Spleen (tissue), 13 donors: ENCODE results near the gene FAM25G. TPM values are rescaled to one million over a fixed set of nuclear protein-coding genes. Genes with fewer than 3 reads are reported as not detected.
"Not testable (repeated sequence)": the region's sequence is repeated elsewhere in the genome, so short reads cannot be mapped to it uniquely, and the experiment has no call there.

Source experiments
- DNase-seq: peaks from one replicate; pipeline ENCODE4 v3.0.0-alpha.2; 2020
- H3K27ac ChIP-seq, 8 donors: fragments of 200-600 bp; sonication (generic) in 7 of 8; 1 replicate in 4 of 8; 2 replicates in 4 of 8; pipeline versions ENCODE4 v1.5.0 to v1.8.0; 2016 to 2021; ENCODE audit warnings: inconsistent platforms in 4 of 8, mild to moderate bottlenecking in 4 of 8, moderate library complexity in 1 of 8
- H3K27me3 ChIP-seq, 7 donors: fragments of 200-600 bp; sonication (generic) in 6 of 7; replicated peaks in 1 of 7; 1 replicate in 4 of 7; 2 replicates in 3 of 7; pipeline versions ENCODE4 v1.5.0 to v1.8.0; 2016 to 2021; ENCODE audit warnings: inconsistent platforms in 3 of 7, mild to moderate bottlenecking in 1 of 7
- H3K36me3 ChIP-seq, 6 donors: fragments of 200-600 bp; sonication (generic) in 5 of 6; 1 replicate in 4 of 6; 2 replicates in 2 of 6; pipeline versions ENCODE4 v1.5.0 to v1.8.0; 2016 to 2021; ENCODE audit warnings: inconsistent platforms in 2 of 6
- H3K4me1 ChIP-seq, 6 donors: fragments of 200-600 bp; sonication (generic) in 5 of 6; 1 replicate in 3 of 6; 2 replicates in 3 of 6; pipeline versions ENCODE4 v1.5.0 to v1.8.0; 2016 to 2021; ENCODE audit warnings: inconsistent platforms in 3 of 6
- H3K4me3 ChIP-seq, 8 donors: fragments of 200-600 bp; sonication (generic) in 7 of 8; 1 replicate in 4 of 8; 2 replicates in 4 of 8; pipeline versions ENCODE4 v1.5.0 to v1.8.0; 2016 to 2021; ENCODE audit warnings: inconsistent platforms in 4 of 8, mild to moderate bottlenecking in 4 of 8, moderate library complexity in 2 of 8
- H3K9me3 ChIP-seq, 8 donors: fragments of 200-600 bp; sonication (generic) in 7 of 8; 1 replicate in 4 of 8; 2 replicates in 4 of 8; pipeline versions ENCODE4 v1.5.0 to v1.8.0; 2016 to 2021; ENCODE audit warnings: inconsistent platforms in 4 of 8
- WGBS, 5 donors: extraction: QIAGEN DNeasy Blood & Tissue Kit in 3 of 5; methylation state at CpG; one replicate each; pipeline versions ENCODE4 v1.1.5 to v1.1.7; 2013 to 2018; 5-methylcytosine and 5-hydroxymethylcytosine counted together
- intact Hi-C: fragments of 100-400 bp; cut with DNase I; formaldehyde crosslinking; loops from one replicate; pipeline ENCODE4 v1.15.0; 2023; ENCODE audit warnings: low total_unique reads
- long read RNA-seq, 2 donors: transcript quantifications; one replicate each; lab custom pipeline, GENCODE V29; 2026
- polyA plus RNA-seq, 3 donors: library from polyadenylated mRNA; stranded (reverse); fragments of 200-250 nt; gene quantifications; one replicate each; pipeline ENCODE4 v1.2.1, GENCODE V29; 2013
- total RNA-seq, 7 donors: library from RNA; depleted of rRNA in 3 of 7; stranded (reverse); fragments of >200 nt in 3 of 7; fragmentation: NEBNext Ultra II Directional in 4 of 7; extraction: Animal tissue kit (Norgen Biotek cat#: 25700) in 4 of 7; gene quantifications; one replicate each; pipeline versions ENCODE4 v1.1.0 to v1.2.1, GENCODE V29; 2016 to 2021
- donor health status: healthy with polysubstance abuse.
- donor health status: DM: no; HTN: no; CAD: no; lungs with moderate emphysema.
- donor health status: DM: no; HTN: no; CAD: no.
- donor health status: Bipolar disorder and iron deficiency.
- donor health status: healthy.
- donor health status: DM: no; HTN: no; CAD: no.
- donor health status: DM: yes; HTN: yes; CAD: no.

The FAM25G gene
- total RNA-seq, result not detected
- not detected for polyA plus RNA-seq
- long read RNA-seq, donor 1, result 0 reads
- long read RNA-seq, donor 2, result 0 reads

GRCh38 chr10:47491600-47491999 is at the start of gene FAM25G:
Gene FAM25G, minus strand, starts transcription at chr10:47491700. Its CDS starts 26 bp downstream, at chr10:47491674.
- H3K4me3 ChIP-seq, intact Hi-C loops, H3K4me1 ChIP-seq, H3K27ac ChIP-seq, H3K9me3 ChIP-seq, H3K36me3 ChIP-seq, H3K27me3 ChIP-seq: not testable (repeated sequence)
- WGBS, 5 donors, result 50 to 100% (median 74%) methylated on average over 1 to 7 of the region's 9 CpGs; no CpG with 5 or more reads in 1 of the 5 donors
- DNase-seq, result peak; percentile 17

GRCh38 chr10:47536430-47536829 is 44.9 kb upstream of the FAM25G start:
- H3K27ac ChIP-seq, H3K36me3 ChIP-seq, H3K4me3 ChIP-seq, H3K27me3 ChIP-seq, intact Hi-C loops, DNase-seq, H3K9me3 ChIP-seq, H3K4me1 ChIP-seq: not testable (repeated sequence)
- whole genome bisulfite sequencing, 5 donors, result 83 to 96% (median 92%) methylated on average over 1 to 2 of the region's 3 CpGs; no CpG with 5 or more reads in 1 of the 5 donors

GRCh38 chr10:47523475-47523874 is 32.0 kb upstream of the FAM25G start, which contains the start of gene AGAP9:
Gene AGAP9, minus strand, starts transcription at chr10:47523638. Its CDS starts 112 bp downstream, at chr10:47523526.
- H3K9me3 ChIP-seq, H3K4me1 ChIP-seq, H3K27ac ChIP-seq, H3K4me3 ChIP-seq, H3K27me3 ChIP-seq, DNase-seq, intact Hi-C loops, H3K36me3 ChIP-seq: not testable (repeated sequence)
- WGBS, 5 donors, result no CpG with 5 or more reads among the region's 20 CpGs

DNA sequence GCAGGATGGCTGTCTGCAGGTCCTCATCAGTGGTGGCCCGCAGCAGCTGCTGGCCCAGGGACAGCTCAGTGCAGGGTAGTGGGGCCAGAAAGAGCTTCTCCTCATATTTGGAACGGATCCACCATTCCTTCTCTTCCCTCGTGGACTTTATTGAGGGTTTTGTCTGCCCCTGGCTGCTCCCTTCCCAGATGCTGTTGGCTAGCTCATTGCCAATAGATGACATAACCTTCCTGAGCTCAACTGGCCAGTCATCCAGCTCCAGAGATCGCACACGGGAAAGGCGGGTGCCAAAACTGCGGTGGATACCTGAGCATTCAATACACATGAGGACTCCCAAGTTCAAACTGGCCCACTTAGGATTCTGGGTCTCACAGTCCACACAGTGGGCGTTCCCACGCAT is 10.8 kb upstream of the FAM25G start:
- DNase-seq, H3K9me3 ChIP-seq, H3K27ac ChIP-seq, intact Hi-C loops, H3K4me1 ChIP-seq, H3K27me3 ChIP-seq, H3K4me3 ChIP-seq: not testable (repeated sequence)
- peaks cover 0 to 11% (median 1%) of the 10 kb centered on the region in 6 donors for H3K36me3 ChIP-seq
- 80 to 97% (median 93%) methylated on average over 4 to 9 of the region's 9 CpGs for WGBS, 5 donors

DNA sequence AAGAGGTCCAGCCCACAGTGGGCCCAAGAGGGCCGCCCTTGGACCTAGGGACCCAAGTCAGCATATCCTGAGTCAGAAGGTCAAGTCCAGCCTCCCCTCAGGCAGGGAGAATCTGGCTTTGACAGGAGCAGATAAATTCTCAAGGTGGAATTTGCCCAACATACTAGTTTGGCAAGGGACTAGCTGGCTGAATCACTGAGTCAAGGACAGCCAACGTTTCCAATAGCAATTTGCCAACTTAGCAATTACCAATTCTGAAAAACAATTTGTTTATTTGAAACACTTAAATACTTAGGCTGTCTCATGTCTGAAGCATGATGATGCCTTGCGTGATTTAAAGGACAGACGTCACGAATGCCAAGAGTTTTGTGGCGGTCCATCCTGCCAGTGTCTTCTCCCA is 2.7 kb upstream of the FAM25G start:
- H3K27me3 ChIP-seq, intact Hi-C loops: not testable (repeated sequence)
- 51 to 80% (median 60%) methylated on average over 1 of the region's 6 CpGs; no CpG with 5 or more reads in 2 of the 5 donors for WGBS, 5 donors

GRCh38 chr10:47489630-47490029 is 1.9 kb downstream of the FAM25G start:
- intact Hi-C loops, H3K27me3 ChIP-seq, H3K36me3 ChIP-seq, H3K4me3 ChIP-seq, H3K9me3 ChIP-seq, H3K4me1 ChIP-seq, H3K27ac ChIP-seq: not testable (repeated sequence)
- 80 to 100% (median 87%) methylated on average over 1 to 3 of the region's 7 CpGs; no CpG with 5 or more reads in 2 of the 5 donors for WGBS, 5 donors
- peak; percentile 33 for DNase-seq

More for the DNA sequence above, 2.7 kb upstream of the FAM25G start:
- H3K9me3 ChIP-seq, DNase-seq, H3K27ac ChIP-seq, H3K36me3 ChIP-seq, H3K4me1 ChIP-seq, H3K4me3 ChIP-seq: not testable (repeated sequence)

GRCh38 chr10:47485943-47486342 is 5.6 kb downstream of the FAM25G start:
- 32 to 83% (median 41%) methylated on average over 1 to 3 of the region's 4 CpGs for WGBS, 5 donors
- H3K4me3 ChIP-seq, intact Hi-C loops, H3K36me3 ChIP-seq, H3K9me3 ChIP-seq, H3K27me3 ChIP-seq, H3K4me1 ChIP-seq, DNase-seq, H3K27ac ChIP-seq: not testable (repeated sequence)

DNA sequence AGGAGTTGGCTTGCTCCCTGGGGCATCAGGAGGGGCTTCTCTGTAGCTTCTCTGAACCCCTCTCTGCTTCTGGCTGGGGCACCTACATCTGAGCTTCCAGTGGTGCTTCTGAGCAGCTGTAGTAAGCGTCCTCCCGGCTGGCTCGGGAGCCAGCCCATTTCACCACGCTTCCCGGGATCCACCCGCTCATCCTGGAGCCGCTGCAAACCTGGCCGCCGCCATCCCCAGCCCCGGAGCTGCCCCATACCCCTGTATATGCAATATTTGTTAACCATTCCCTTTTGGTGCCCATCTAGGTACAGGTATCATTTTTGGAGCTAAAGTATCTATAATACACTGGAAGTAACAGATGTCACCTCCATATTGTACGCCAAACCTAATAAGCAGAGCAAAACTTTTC is 6.7 kb downstream of the FAM25G start:
- H3K4me3 ChIP-seq, H3K27me3 ChIP-seq, DNase-seq, H3K9me3 ChIP-seq, H3K36me3 ChIP-seq, H3K27ac ChIP-seq, intact Hi-C loops, H3K4me1 ChIP-seq: not testable (repeated sequence)
- WGBS, 5 donors, result 76 to 97% (median 92%) methylated on average over 4 to 11 of the region's 11 CpGs

DNA sequence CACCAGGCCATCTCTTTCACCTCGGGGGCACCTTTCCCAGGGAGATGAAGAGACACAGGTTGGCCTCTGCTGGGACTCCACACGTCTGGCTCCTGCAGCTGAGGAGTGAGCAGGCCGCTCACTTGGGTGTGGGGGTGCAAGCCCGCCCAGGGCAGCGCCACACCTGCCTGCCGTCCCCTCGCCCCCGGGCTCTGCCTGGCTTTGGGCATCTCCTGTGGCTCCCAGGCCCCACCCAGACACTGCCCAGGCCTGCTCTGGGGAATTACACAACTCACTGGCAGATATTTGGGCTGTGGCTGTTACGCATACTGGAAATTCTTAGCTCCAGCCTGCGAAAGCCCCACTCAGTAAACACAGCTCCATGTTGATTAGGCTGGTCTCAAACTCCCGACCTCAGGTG is 7.6 kb downstream of the FAM25G start, which contains the start of gene ANXA8:
TSS of gene ANXA8 (minus strand) at position 193 of the 400 bp plus-strand sequence. CDS start at position 11, 182 bp downstream.
- H3K9me3 ChIP-seq, H3K36me3 ChIP-seq, H3K4me1 ChIP-seq, H3K27ac ChIP-seq, intact Hi-C loops, DNase-seq, H3K27me3 ChIP-seq, H3K4me3 ChIP-seq: not testable (repeated sequence)
- WGBS, 5 donors, result 83 to 93% (median 87%) methylated on average over 6 to 8 of the region's 11 CpGs; no CpG with 5 or more reads in 1 of the 5 donors

DNA sequence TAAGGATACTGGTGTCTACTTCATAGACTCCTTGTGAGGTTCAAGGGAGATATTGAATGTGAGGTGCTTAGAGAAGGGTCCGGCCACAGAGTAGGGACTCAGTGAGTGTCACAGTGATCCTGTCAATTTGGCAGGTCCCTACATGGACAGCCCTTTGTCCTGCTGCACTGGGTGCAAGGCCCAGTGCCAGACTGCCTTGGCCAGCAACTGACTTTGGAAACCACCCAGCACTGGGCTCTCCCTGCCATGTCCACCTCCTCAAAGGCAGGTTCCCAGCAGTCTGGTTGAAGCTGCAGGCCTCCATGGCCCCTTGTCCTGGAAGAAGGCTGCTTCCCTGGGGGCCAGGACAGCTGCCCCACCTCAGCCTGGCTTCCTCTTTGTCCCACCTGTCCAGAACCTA is 9.1 kb downstream of the FAM25G start:
- DNase-seq, H3K9me3 ChIP-seq, intact Hi-C loops, H3K4me1 ChIP-seq, H3K27me3 ChIP-seq, H3K4me3 ChIP-seq, H3K27ac ChIP-seq, H3K36me3 ChIP-seq: not testable (repeated sequence)
- no CpG with 5 or more reads among the region's 1 CpG for WGBS, 5 donors

DNA sequence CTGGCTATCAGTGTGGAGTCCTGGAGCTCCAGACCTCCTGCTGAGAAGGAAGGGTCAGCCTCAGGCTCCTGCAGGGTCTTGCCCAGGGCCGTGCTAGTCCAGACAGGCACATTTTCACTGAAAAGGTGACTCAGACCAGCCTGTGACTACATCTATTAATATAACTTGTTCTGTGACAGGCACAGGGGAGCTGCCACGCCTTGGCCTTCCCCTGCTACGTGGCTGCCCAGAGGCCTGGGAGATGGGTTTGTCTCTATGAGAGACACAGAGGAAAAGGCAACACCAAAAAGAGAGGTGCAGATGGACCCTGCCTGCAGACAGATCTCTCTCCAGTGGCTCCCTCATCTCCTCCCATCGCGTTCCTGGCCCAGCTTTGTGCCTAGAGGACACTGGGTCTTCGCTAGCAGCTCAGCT is 9.7 kb downstream of the FAM25G start:
- DNase-seq, intact Hi-C loops: not testable (repeated sequence)
- WGBS, 5 donors, result 89 to 90% (median 89%) methylated on average over 5 of the region's 6 CpGs; no CpG with 5 or more reads in 2 of the 5 donors

More for the DNA sequence above, 9.7 kb downstream of the FAM25G start:
- not testable (repeated sequence) for H3K4me3 ChIP-seq, H3K27me3 ChIP-seq, H3K4me1 ChIP-seq, H3K27ac ChIP-seq, H3K9me3 ChIP-seq, H3K36me3 ChIP-seq
